Measurements from ENCODE around the gene KRT33B.

Gene KRT33B

DNA sequence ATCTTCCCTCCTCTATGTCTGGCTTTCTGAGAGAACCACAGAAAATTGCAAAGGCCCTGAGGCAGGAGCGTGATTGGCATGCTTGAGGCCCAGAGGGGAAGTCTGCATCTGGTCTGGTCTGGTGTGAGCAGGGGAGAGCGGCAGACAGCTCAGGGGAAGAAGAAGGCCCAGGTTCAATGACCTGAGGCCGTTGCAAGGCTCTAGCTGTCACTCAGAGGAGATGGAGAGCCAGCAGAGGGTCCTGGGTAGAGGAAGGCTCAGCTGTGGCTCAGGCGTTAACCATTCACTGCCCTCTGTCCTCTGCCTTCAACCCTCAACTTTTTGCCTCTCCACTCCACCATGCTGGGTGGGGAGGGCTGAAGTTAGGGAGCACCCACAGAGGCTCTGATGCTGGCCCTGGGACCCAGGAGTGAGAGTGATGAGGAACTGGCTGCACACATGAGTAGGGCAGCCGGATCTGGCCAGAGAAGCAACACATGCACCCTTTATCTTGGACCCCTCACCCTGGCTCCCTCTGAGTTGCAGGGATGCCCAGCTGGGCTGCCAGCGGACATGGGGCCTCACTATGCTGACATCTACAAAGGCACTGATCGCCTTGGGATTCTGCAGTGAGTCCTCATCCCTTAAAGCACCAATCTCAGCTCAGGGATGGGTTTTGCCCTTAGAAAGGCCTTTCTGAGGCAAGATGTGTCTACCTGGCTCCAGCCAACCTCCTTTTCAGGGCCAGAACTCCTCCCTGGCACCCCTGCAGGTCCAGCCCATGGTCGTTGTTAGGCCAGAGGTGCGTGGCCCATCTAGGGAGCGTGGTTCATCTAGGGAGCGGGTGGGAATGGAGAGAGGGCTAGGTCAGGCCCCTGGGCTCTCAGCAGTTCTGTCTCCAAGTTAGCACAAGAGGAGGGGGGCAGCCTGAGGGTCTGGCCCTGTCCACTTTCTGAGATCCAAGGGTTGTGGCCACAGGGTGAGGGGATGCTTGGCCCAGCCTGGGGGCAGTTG lies 46.4 kb downstream of the KRT33B start:
- DNase-seq = no peak

DNA sequence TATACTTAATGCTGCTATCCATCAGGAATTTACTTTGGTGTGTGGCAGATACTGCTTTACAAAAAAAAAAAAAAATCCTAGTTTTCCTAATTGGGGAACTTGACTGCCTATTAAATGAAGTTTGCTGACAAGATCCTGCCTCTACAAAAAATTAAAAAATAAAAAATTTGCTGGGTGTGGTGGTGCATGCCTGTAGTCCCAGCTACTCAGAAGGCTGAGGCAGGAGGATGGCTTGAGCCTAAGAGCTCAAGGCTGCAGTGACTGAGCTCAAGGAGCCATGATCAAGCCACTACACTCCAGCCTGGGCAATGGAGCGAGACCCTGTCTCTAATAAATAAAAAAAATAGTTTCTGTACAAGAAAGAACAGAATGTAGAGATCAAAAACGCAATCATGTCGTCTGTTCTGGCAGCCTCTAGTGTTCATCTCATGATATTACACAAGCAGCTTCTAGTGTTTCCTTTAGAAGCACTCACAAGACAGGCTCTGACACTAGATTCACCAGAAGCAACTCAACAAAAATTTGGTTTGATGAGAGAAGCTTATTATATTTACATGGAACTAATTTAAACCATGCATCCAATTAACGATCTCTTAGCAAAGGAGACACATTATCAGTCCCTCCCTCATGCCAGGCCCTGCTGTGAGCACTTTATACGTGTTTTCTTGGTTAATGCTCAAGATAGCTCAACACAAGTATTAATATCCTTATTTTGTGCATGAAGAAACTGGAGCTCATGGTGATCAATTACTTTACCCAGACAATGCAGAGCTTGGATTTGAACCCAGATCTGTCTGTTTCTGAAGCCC lies 47.3 kb downstream of the KRT33B start:
- DNase-seq = no peak

DNA sequence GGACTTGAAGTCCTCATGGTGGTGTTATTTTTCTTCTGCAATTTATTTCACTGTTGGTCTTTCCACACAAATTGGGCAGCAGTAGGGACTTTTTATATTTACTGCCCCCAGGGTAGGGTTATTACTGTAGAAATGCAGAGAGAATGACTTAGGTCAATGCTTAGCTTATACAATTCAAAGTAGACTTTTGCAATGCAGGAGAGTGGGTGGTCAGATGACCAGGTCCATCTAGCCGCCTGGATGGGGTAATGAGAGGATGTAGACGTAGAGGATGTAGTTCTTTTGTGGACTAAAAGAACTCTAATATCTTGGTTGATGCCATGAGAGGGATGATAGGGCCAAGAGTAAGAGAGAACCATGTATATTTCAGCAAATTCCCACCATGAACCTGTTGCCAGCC lies 51.4 kb downstream of the KRT33B start:
- no peak for DNase-seq

DNA sequence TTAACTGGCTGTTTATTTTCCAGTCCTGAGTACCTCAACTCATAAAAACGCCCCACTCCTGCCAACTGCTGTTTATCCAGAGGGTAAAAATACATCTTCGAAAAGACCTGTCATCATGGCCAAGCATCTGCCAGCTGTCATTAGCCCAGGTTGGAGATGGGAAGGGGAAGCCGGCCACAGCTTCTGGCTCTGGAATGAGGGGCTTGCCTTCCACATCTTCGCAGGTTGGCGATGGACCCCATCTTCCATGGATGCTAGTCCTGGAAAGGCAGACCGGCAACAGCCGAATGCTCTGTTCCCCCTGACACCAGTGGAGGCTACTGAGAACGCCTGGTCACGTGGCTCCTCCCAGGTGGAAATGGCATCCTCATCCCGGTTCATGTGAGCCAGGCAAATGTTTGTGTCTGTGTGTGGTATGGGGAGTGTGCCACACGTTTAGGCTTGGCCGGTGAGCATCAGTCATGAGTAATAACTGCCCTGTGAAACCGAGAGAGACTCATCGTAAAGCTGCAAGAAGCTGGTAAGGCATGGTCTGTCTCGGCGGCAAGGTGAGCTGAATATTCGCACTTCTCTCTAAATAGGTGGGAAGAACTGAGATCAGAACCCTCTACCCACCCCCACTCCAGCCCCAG lies 53.7 kb downstream of the KRT33B start:
- DNase-seq = no peak

DNA sequence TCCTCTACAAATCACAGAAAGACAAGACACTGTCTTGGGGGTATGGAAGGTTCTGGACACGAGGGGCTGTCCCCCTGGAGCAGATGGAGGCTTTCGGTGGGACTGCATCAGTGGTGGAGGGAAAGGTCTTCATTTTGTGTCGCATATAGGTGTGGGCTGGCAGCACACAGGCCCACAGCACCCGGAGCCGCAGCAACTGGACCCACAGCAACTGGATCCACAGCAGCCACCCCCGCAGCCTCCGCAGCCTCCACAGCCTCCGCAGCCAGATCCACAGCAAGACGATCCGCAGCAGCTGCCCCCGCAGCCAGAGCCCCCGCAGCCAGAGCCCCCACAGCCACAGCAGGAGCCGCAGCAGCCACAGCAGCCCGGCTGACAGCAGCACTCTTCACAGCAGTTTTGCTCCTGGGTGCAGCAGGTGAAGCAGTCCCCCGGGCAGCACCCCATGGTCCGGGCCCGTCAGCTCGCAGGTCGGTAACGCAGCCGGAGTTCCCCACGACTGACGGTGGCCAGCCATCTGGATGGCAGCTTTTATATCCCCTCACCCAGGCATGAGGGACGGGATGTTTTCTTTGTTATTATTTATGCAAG lies 54.3 kb downstream of the KRT33B start, which contains the start of gene KRTAP17-1:
Gene KRTAP17-1, minus strand, starts transcription at position 507 of the 591 bp plus-strand sequence. Its CDS starts 60 bp downstream, at position 447.
- no peak for DNase-seq
